GM20000 (cell line): ENCODE measurements around the gene AQP4.

Experiments
- DNase-seq: peaks from one replicate; pipeline ENCODE4 v3.0.0; 2012; ENCODE audit warnings: low spot score
- TF ChIP-seq, protein P1 (sequence below): IDR thresholded peaks from 2 replicates; pipeline ENCODE4 v1.5.1; 2012; ENCODE audit warnings: mild to moderate bottlenecking, control low read depth; ENCODE audit errors: extremely low read depth, missing control alignments

The AQP4 gene

DNA sequence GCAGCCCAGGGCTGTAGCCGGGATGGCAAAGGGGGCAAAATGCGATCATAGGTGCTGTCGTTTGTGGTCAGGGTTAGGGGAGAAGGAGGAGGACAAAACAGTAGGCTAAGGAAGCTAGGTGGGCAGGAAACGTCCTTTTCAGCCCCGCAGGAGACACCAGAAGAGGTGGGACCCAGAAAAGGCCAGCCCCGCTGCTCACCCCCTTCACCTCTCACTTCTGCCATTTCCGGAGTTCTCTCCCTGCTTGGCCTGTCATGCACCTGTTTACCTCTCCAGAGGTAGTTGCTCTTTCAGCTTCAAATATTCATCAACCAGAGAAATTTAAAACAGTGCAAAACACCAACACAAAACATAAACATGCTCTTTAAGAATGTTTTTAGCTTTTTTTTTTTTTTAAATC is 849 bp downstream of the AQP4 start:
- TF ChIP-seq, protein P1, sequence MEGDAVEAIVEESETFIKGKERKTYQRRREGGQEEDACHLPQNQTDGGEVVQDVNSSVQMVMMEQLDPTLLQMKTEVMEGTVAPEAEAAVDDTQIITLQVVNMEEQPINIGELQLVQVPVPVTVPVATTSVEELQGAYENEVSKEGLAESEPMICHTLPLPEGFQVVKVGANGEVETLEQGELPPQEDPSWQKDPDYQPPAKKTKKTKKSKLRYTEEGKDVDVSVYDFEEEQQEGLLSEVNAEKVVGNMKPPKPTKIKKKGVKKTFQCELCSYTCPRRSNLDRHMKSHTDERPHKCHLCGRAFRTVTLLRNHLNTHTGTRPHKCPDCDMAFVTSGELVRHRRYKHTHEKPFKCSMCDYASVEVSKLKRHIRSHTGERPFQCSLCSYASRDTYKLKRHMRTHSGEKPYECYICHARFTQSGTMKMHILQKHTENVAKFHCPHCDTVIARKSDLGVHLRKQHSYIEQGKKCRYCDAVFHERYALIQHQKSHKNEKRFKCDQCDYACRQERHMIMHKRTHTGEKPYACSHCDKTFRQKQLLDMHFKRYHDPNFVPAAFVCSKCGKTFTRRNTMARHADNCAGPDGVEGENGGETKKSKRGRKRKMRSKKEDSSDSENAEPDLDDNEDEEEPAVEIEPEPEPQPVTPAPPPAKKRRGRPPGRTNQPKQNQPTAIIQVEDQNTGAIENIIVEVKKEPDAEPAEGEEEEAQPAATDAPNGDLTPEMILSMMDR, result no peak

DNA sequence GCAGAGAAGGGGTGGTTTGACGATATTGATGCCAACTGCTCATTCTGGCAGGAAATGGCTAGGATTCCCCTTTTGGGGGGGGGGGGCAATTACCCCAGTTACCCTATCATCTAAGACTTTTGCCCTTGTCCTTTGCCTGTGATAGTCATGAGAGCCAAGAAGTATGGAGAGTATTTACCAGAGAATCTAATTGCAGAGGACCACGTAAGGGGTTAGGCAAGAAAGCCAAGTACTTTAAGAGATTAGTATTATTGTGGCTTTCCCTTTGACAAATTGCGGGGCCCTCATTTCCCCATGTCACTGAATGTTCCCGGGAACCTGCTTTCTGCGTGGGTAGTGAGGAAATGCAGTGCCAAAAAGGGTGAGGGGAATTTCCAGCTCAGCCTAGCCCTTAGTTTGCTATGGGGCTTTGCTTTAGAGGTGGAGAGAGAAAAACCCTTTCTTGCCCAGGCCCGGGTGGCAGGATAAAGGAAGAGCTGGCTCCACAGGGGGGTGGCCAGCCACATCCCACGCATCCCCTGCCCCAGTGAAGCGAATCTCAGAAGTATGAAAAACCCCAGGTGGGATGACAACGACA is 1.5 kb downstream of the AQP4 start:
- TF ChIP-seq, protein P1, result no peak
- DNase-seq, result no peak

More for the DNA sequence above, 849 bp downstream of the AQP4 start:
- no peak for DNase-seq

DNA sequence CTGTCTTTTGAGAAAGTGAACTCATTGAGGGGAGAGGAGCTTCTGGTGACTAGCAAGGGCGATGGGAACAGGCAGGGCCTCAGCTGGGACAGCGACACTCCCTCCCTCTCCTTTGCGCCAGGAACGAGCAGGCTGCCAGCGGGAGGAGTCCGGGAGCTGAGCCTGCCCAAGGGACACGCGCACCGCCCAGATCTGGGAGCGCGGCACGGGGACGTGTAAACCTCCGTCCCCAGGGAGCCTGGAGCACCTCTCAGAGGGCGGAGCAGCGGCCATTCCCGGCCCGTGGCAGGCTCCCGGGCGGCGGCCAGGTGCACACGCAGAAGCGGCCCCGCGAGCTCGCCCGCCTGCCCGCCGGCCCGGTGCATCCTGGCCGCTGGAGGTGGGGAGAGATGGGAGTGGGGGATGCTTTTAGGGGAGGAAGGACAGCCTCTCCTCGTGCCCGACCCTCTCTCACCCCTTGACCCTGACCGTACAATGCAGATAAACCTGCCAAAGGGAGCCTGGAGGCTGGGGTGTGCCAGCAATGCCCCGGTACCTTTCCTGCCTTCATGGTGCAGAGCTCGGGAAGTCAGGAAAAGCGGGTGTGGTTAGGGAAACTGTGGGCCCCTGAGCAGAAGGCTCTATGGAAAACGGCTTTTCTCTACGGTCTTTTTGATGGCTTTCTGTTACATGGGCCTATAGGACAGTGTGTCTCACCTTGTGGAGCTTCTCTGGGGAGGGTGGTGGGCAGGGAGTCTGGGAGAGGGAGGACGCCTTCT is 2.2 kb downstream of the AQP4 start:
- DNase-seq, result no peak
- TF ChIP-seq, protein P1, result no peak

DNA sequence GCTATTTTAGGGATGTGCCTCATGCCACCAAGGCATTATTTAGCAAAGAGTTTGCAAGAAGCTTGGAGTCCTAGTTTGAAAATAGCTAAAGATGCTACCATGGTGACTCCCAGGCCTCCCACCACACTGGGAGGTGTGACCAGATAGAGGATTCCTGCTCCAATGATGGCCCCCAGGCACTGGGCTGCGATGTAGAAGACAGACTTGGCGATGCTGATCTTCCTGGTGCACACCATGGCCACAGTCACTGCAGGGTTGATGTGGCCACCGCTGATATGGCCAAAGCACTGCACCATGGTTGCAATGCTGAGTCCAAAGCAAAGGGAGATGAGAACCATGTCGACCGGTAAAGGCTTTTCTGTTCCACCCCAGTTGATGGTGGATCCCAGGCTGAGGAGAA is 3.4 kb downstream of the AQP4 start:
- TF ChIP-seq, protein P1, result no peak
- no peak for DNase-seq

DNA sequence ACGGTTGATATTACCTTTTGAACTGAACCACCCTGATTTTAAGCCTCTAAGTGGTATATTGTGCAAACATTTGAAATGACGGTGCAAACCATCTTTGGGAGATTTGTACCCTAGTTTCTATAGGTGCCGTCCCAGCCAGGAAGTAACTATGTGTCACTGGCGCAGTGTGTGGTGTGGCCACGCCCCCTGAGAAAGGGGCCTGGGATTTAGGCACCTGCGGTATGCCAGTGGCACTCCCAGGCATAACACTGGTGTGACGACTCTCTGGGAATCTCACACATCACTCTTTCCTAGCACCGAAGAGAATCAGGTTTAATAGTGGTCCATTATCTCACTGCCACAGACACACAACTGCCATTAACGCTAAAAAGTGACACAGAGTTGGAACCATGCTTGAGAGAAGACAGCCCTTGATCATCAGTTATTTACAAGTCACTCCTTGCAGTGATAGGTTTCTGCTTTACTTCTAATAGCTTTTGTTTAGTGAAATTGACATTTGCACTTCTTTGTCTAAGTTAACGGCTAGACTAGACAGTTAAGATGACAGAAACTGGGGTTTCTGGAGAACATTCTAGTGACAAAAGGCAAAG is 11.1 kb downstream of the AQP4 start:
- TF ChIP-seq, protein P1, result no peak
- DNase-seq, result no peak

DNA sequence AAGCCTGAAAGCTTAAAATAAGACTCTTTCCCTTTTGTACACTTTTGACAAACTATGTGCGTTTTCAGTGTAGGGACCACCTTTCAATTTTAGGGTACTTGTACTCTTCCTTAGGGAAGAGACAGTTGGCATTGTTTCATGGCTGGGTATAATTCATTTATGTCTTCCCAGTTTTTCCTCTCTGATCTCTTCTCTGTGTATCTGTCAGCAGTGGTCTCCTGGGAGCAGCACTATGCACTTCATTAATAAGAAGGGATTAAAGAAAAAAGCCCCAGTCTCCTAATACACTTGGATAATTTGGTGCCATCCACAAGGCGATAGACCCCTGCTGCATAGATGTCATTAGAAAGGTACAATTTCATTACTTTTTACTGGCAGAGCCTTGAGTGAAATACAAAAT is 12.1 kb downstream of the AQP4 start:
- TF ChIP-seq, protein P1, result no peak
- DNase-seq, result no peak

DNA sequence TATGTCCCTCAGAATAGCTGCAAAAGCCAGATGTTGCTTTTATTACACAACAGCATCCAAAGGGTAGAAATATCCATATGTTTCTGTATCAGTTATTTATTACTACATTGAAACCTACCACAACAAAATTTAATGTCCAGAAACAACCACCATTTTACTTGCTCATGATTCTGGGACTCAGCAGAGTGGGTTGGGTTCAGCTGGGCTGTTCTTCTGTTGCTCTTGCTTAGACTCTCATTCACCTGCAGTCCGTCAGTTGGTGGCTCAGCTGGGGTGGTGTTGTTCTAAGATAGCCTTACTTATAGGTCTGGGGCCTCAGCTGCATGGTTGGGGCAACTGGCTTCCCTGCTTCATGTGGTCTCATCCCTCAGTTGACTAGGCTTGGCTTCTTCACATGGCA is 21.7 kb downstream of the AQP4 start:
- TF ChIP-seq, protein P1, result no peak
- DNase-seq, result no peak
